ENCODE measurements around the gene PRSS33. TPM values are rescaled to one million over a fixed set of nuclear protein-coding genes. Genes with fewer than 3 reads are reported as not detected.

PRSS33 gene
- total RNA-seq, 1 donor from 2014 or later: not detected

GRCh38 chr16:2762711-2763110 is 24.6 kb downstream of the PRSS33 start:
- TF ChIP-seq, protein P1, sequence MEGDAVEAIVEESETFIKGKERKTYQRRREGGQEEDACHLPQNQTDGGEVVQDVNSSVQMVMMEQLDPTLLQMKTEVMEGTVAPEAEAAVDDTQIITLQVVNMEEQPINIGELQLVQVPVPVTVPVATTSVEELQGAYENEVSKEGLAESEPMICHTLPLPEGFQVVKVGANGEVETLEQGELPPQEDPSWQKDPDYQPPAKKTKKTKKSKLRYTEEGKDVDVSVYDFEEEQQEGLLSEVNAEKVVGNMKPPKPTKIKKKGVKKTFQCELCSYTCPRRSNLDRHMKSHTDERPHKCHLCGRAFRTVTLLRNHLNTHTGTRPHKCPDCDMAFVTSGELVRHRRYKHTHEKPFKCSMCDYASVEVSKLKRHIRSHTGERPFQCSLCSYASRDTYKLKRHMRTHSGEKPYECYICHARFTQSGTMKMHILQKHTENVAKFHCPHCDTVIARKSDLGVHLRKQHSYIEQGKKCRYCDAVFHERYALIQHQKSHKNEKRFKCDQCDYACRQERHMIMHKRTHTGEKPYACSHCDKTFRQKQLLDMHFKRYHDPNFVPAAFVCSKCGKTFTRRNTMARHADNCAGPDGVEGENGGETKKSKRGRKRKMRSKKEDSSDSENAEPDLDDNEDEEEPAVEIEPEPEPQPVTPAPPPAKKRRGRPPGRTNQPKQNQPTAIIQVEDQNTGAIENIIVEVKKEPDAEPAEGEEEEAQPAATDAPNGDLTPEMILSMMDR (IDR thresholded peaks at IDR 0.05; ENCODE audit: insufficient read depth, low read length, severe bottlenecking): no peak
- FAIRE-seq: no peak
- peaks cover 58% of the 10 kb centered on the region for H3K36me3 ChIP-seq (ENCODE audit: control insufficient read depth, insufficient read depth, low read length)

DNA sequence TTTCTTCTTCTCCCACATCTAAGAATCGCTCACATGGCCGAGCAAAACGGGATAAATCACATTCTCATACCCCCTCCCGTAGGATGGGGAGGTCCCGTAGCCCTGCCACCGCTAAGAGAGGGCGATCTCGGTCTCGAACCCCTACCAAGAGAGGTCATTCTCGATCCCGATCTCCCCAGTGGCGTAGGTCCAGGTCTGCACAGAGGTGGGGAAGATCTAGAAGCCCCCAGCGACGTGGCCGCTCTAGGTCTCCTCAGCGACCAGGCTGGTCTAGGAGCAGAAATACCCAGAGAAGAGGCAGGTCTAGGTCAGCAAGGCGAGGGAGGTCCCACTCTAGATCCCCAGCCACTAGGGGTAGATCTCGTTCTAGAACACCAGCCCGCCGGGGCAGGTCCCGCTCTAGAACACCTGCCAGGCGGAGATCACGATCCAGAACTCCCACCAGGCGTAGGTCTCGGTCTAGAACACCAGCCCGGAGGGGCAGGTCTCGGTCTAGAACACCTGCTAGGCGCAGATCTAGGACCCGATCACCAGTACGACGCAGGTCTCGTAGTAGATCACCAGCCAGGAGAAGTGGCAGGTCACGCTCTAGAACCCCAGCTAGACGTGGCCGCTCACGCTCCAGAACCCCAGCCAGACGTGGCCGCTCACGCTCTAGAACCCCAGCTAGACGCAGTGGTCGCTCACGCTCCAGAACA is 25.3 kb downstream of the PRSS33 start:
- Histone ChIP-seq H3K36me3 (ENCODE audit: control insufficient read depth, insufficient read depth, low read length) (peaks cover 58% of the 10 kb centered on the region), H3K27me3 (ENCODE audit: control insufficient read depth, insufficient read depth, low read length) (no peaks in the 10 kb centered on the region), H3K4me3 (ENCODE audit: low read depth, low read length) (no peak overlapping the region)
- TF ChIP-seq, protein P1 (IDR thresholded peaks at IDR 0.05; ENCODE audit: insufficient read depth, low read length, severe bottlenecking): no peak
- no peak for DNase-seq (ENCODE audit: low read depth)
- no peak for FAIRE-seq

More at GRCh38 chr16:2762711-2763110, 24.6 kb downstream of the PRSS33 start:
- Histone ChIP-seq H3K4me3 (ENCODE audit: low read depth, low read length) (no peak overlapping the region), H3K27me3 (ENCODE audit: control insufficient read depth, insufficient read depth, low read length) (no peaks in the 10 kb centered on the region)
- DNase-seq (ENCODE audit: low read depth): no peak

GRCh38 chr16:2761472-2761871 is 25.9 kb downstream of the PRSS33 start:
- DNase-seq (ENCODE audit: low read depth) (no peak), FAIRE-seq (no peak)
- no peak overlapping the region for H3K4me3 ChIP-seq (ENCODE audit: low read depth, low read length)
- TF ChIP-seq, protein P1 (IDR thresholded peaks at IDR 0.05; ENCODE audit: insufficient read depth, low read length, severe bottlenecking): no peak
- no peaks in the 10 kb centered on the region for H3K27me3 ChIP-seq (ENCODE audit: control insufficient read depth, insufficient read depth, low read length)
- H3K36me3 ChIP-seq (ENCODE audit: control insufficient read depth, insufficient read depth, low read length): peaks cover 58% of the 10 kb centered on the region

DNA sequence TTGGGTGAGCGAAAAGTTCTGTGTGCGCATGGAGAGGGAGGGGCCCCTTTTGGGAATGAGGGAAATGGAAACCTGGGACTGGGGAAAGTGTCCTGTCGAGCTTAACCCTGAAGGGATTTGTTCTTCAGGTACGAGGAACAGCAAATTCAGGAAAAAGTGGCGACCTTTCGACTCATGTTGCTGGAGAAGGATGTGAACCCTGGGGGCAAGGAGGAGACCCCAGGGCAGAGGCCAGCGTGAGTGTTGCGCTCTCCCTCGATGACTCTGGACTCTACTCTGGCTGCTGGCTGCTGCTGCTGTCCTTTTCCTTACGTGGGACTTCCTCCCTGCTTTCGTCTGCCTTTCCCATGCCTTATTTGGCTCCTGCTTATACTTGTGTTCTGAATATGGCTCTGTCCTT is 30.0 kb downstream of the PRSS33 start:
- FAIRE-seq (no peak), DNase-seq (ENCODE audit: low read depth) (no peak)
- Histone ChIP-seq H3K4me3 (ENCODE audit: low read depth, low read length) (no peak overlapping the region), H3K27me3 (ENCODE audit: control insufficient read depth, insufficient read depth, low read length) (no peaks in the 10 kb centered on the region), H3K36me3 (ENCODE audit: control insufficient read depth, insufficient read depth, low read length) (peaks cover 38% of the 10 kb centered on the region)
- TF ChIP-seq, protein P1 (IDR thresholded peaks at IDR 0.05; ENCODE audit: insufficient read depth, low read length, severe bottlenecking): no peak

DNA sequence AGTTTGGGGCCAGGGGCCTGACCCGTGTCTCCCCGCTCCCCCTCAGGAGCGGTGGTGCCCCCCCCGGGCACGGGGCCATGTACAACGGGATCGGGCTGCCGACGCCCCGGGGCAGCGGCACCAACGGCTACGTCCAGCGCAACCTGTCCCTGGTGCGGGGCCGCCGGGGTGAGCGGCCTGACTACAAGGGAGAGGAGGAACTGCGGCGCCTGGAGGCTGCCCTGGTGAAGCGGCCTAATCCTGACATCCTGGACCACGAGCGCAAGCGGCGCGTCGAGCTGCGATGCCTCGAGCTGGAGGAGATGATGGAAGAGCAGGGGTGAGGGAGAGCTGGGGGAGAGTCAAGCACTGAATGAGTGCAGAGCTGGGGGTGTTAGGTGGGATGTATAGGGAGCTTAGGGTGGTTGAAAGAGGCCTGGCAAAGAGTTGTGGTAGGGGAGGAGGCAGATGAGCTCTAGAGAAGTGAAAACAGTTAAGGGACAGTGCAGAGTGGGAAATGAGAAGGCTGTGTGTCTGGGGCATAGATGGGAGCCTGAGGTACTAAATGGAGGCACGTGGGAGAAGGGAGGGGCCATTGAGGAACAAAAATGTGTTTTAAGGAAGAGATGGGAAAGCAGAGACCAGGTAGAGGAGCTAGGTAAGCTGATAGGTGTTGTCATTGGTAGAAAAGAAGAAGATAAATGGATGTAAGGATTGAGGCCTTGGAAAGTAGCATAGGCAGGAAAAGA is 30.9 kb downstream of the PRSS33 start:
- FAIRE-seq: no peak
- H3K27me3 ChIP-seq (ENCODE audit: control insufficient read depth, insufficient read depth, low read length): no peaks in the 10 kb centered on the region
- H3K4me3 ChIP-seq (ENCODE audit: low read depth, low read length): no peak overlapping the region
- DNase-seq (ENCODE audit: low read depth): no peak
- peaks cover 29% of the 10 kb centered on the region for H3K36me3 ChIP-seq (ENCODE audit: control insufficient read depth, insufficient read depth, low read length)
- TF ChIP-seq, protein P1 (IDR thresholded peaks at IDR 0.05; ENCODE audit: insufficient read depth, low read length, severe bottlenecking): no peak
